GM12878 (cell line): Measurements from ENCODE around the gene TEAD4. TPM values are rescaled to one million over a fixed set of nuclear protein-coding genes. Genes with fewer than 3 reads are reported as not detected.

Experiments used
- ATAC-seq: fragments of 200-7000 bp; cut with Tn5 transposase; 3 replicates; pipeline ENCODE4 v1.9.1; 2020; ENCODE audit warnings: mild to moderate bottlenecking, moderate library complexity
- BruUV-seq: library from RNA; stranded (reverse); fragments of 400-500 nt; replicated peaks from 2 replicates; lab custom pipeline; 2021; lab: Mats Ljungman, UMichigan
- CTCF ChIA-PET: fragments of 300-600 bp; sonication (Branson Sonifier 250); formaldehyde crosslinking; extraction: SDS; loops from one replicate; lab custom pipeline; 2021; ENCODE audit warnings: inconsistent platforms; lab: Yijun Ruan, JAX
- POLR2A ChIA-PET: fragments of 350-600 bp; formaldehyde crosslinking; extraction: SDS; loops from one replicate; lab custom pipeline; 2021; ENCODE audit warnings: inconsistent platforms; lab: Charles Lee
- RAD21 ChIA-PET: fragments of 300-600 bp; sonication (Branson Sonifier 250); formaldehyde crosslinking; loops from one replicate; lab custom pipeline; 2023; ENCODE audit warnings: antibody characterized with exemption; ENCODE audit not compliant: unreplicated experiment; lab: Charles Lee
- SMC1A ChIA-PET: fragments of 300-600 bp; sonication (Branson Sonifier 250); formaldehyde crosslinking; loops from one replicate; lab custom pipeline; 2023; ENCODE audit not compliant: unreplicated experiment, uncharacterized antibody; lab: Charles Lee
- DNase-seq: peaks from one replicate; pipeline ENCODE4 v3.0.0-alpha.2; 2011; ENCODE audit warnings: low read depth, low spot score
- FAIRE-seq: peaks from 3 replicates; lab custom pipeline; 2011; peaks lifted over from hg19 to GRCh38; lab: Jason Lieb, UNC
- H2AFZ ChIP-seq: 2 replicates; pipeline ENCODE4 v1.6.0; 2011; ENCODE audit warnings: low read depth, low read length, control low read depth; ENCODE audit not compliant: control insufficient read depth
- H3K27ac ChIP-seq: 2 replicates; pipeline ENCODE4 v1.5.1; 2011; ENCODE audit warnings: control low read depth; ENCODE audit not compliant: control insufficient read depth, insufficient read depth
- H3K27me3 ChIP-seq, 2 experiments: replicated peaks in 1 of 2; 2 replicates each; pipeline versions ENCODE4 v1.6.0 to v1.6.1; 2011; ENCODE audit warnings: low read length in 1 of 2; ENCODE audit not compliant: control insufficient read depth in 2 of 2, insufficient read depth in 2 of 2
- H3K36me3 ChIP-seq, 2 experiments: 2 replicates each; pipeline ENCODE4 v1.5.1; 2011; ENCODE audit warnings: low read length in 1 of 2; ENCODE audit not compliant: control insufficient read depth in 2 of 2, insufficient read depth in 2 of 2
- H3K4me1 ChIP-seq: 2 replicates; pipeline ENCODE4 v1.6.1; 2011; ENCODE audit warnings: mild to moderate bottlenecking, low read length, moderate library complexity, mixed read lengths; ENCODE audit not compliant: control insufficient read depth, insufficient read depth
- H3K4me2 ChIP-seq: 2 replicates; pipeline ENCODE4 v1.6.0; 2011; ENCODE audit warnings: control low read depth; ENCODE audit not compliant: control insufficient read depth, insufficient read depth
- H3K4me3 ChIP-seq: fragments of 200-600 bp; sonication (generic); 2 replicates; pipeline ENCODE4 v1.5.1; 2016
- H3K79me2 ChIP-seq: 2 replicates; pipeline ENCODE4 v1.6.0; 2011; ENCODE audit warnings: low read length; ENCODE audit not compliant: control insufficient read depth, insufficient read depth
- H3K9ac ChIP-seq: 2 replicates; pipeline ENCODE4 v1.8.0; 2011; ENCODE audit warnings: low read length, control low read depth, mixed read lengths; ENCODE audit not compliant: control insufficient read depth, insufficient read depth
- H3K9me3 ChIP-seq: replicated peaks from 3 replicates; pipeline ENCODE4 v1.5.1; 2011; ENCODE audit warnings: mild to moderate bottlenecking, low read length; ENCODE audit not compliant: control insufficient read depth, insufficient read depth
- H4K20me1 ChIP-seq: 2 replicates; pipeline ENCODE4 v1.6.0; 2011; ENCODE audit not compliant: control insufficient read depth, insufficient read depth
- BCL11A ChIP-seq: IDR thresholded peaks from 2 replicates; pipeline ENCODE4 v1.6.1; 2011; ENCODE audit warnings: low read depth, low read length
- MAX ChIP-seq: IDR thresholded peaks from 2 replicates; pipeline ENCODE4 v1.6.1; 2012; ENCODE audit warnings: low read depth, low read length, improper control_type of control experiment
- ZBTB11 ChIP-seq: fragments of 450-650 bp; formaldehyde crosslinking; IDR thresholded peaks from 2 replicates; pipeline ENCODE4 v1.5.0; 2022; ENCODE audit warnings: mild to moderate bottlenecking, missing genetic modification characterization
- WGBS: methylation state at CpG from one replicate; pipeline ENCODE4 v1.1.6; 2016; ENCODE audit warnings: low lambda C conversion rate; ENCODE audit not compliant: insufficient replicate concordance, insufficient coverage; ENCODE audit errors: missing lambda C conversion rate; 5-methylcytosine and 5-hydroxymethylcytosine counted together
- in situ Hi-C: fragments of 300-500 bp; cut with MboI; formaldehyde crosslinking; loops from 9 replicates; pipeline ENCODE4 v1.14.3; 2018; ENCODE audit warnings: mixed read lengths
- intact Hi-C: fragments of 100-400 bp; cut with micrococcal nuclease; formaldehyde crosslinking; loops from one replicate; pipeline ENCODE4 v1.14.2; 2022; ENCODE audit not compliant: unreplicated experiment
- polyA plus RNA-seq, 11 experiments: library from polyadenylated mRNA; depleted of rRNA in 4 of 11; unstranded in 6 of 11; stranded (reverse) in 5 of 11; fragments of >200 nt; fragmentation: Nextera tagmentation in 4 of 11; fragmentation: Illumina TruSeq in 1 of 11; extraction: Ambion mirVana in 4 of 11; extraction: Trizol in 1 of 11; gene quantifications; 1 replicate in 1 of 11; 2 replicates in 10 of 11; pipeline versions ENCODE4 v1.2.1 to v1.2.3, GENCODE V29; 2011 to 2016; ENCODE audit warnings: inconsistent platforms in 2 of 11, missing spikeins in 2 of 11, low read depth in 1 of 11
- total RNA-seq, 4 experiments: library from RNA; depleted of rRNA in 3 of 4; stranded (reverse); fragments of >200 nt in 3 of 4; fragmentation: Illumina TruSeq in 1 of 4; extraction: Trizol in 1 of 4; gene quantifications; 2 replicates each; pipeline versions ENCODE4 v1.2.1 to v1.2.3, GENCODE V29; 2013 to 2021
- TF ChIP-seq, protein P1 (sequence below): fragments of 450-650 bp; IDR thresholded peaks from 2 replicates; pipeline ENCODE4 v1.6.1; 2017; ENCODE audit warnings: mild to moderate bottlenecking, low read depth, inconsistent platforms; ENCODE audit not compliant: poor library complexity, severe bottlenecking
- TF ChIP-seq, protein P2 (sequence below): IDR thresholded peaks from 2 replicates; pipeline ENCODE4 v1.6.1; 2011; ENCODE audit warnings: borderline replicate concordance, low read depth, mild to moderate bottlenecking, moderate library complexity, mixed read lengths, low read length; ENCODE audit not compliant: insufficient read depth; ENCODE audit errors: extremely low read length

The TEAD4 gene
- total and polyA plus RNA-seq, 10 of the 15 experiments (the other 5 are each of a cell fraction or from before 2014, with no cell fraction given) = 0.04 to 0.68 (median 0.31) TPM; not detected in 4

DNA sequence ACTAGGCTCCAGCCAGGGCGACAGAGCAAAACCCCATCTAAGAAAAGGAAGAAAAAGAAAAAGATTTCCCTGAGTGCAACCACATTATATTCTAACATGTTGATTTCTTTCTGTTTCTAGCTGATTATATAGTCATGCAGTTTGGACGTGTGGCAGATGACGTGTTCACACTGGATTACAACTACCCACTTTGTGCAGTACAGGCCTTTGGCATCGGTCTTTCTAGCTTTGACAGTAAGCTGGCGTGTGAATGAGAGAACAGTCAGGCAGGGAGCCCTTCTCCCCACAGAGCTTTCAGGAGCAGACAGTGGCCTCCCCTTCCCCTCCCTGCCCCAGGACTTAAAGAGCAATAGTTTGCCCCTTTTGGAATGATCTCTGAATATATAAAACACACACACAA, 20.0 kb upstream of the TEAD4 start:
- BruUV-seq = no TSS peak
- H3K9me3 ChIP-seq = no peaks in the 10 kb centered on the region
- CTCF ChIA-PET = no interaction called here
- H3K4me2 ChIP-seq = no peak overlapping the region
- H4K20me1 ChIP-seq = no peaks in the 10 kb centered on the region
- H3K27ac ChIP-seq = no peak overlapping the region
- SMC1A ChIA-PET = no interaction called here
- WGBS = 84% methylated on average over 5 of the region's 5 CpGs
- no peaks in the 10 kb centered on the region for H3K79me2 ChIP-seq
- H3K4me3 ChIP-seq = no peak overlapping the region
- no peaks in the 10 kb centered on the region for H3K27me3 ChIP-seq
- RAD21 ChIA-PET = no interaction called here
- ATAC-seq = no peak
- intact Hi-C loops (no loop called here), in situ Hi-C loops (no loop called here)
- TF ChIP-seq MAX = no peak
- no peak for TF ChIP-seq ZBTB11 (CRISPR knock-in tag)
- TF ChIP-seq, protein P1, sequence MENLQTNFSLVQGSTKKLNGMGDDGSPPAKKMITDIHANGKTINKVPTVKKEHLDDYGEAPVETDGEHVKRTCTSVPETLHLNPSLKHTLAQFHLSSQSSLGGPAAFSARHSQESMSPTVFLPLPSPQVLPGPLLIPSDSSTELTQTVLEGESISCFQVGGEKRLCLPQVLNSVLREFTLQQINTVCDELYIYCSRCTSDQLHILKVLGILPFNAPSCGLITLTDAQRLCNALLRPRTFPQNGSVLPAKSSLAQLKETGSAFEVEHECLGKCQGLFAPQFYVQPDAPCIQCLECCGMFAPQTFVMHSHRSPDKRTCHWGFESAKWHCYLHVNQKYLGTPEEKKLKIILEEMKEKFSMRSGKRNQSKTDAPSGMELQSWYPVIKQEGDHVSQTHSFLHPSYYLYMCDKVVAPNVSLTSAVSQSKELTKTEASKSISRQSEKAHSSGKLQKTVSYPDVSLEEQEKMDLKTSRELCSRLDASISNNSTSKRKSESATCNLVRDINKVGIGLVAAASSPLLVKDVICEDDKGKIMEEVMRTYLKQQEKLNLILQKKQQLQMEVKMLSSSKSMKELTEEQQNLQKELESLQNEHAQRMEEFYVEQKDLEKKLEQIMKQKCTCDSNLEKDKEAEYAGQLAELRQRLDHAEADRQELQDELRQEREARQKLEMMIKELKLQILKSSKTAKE = no peak
- TF ChIP-seq, protein P2, sequence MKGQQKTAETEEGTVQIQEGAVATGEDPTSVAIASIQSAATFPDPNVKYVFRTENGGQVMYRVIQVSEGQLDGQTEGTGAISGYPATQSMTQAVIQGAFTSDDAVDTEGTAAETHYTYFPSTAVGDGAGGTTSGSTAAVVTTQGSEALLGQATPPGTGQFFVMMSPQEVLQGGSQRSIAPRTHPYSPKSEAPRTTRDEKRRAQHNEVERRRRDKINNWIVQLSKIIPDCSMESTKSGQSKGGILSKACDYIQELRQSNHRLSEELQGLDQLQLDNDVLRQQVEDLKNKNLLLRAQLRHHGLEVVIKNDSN = no peak
- TF ChIP-seq BCL11A = no peak
- no peak for DNase-seq
- no peak overlapping the region for H3K9ac ChIP-seq
- no peaks in the 10 kb centered on the region for H3K4me1 ChIP-seq
- no peak for FAIRE-seq
- H3K36me3 ChIP-seq = peaks cover 0 to 4% of the 10 kb centered on the region in 2 experiments; a peak in 3 of 4 replicates
- POLR2A ChIA-PET = no interaction called here
- no peak overlapping the region for H2AFZ ChIP-seq
